ENCODE data around the gene SLC25A40.
"Not testable (repeated sequence)": the region's sequence is repeated elsewhere in the genome, so short reads cannot be mapped to it uniquely, and the experiment has no call there.

SLC25A40 gene
- 21.1 to 22.2 reads per million in 2 donors for total RNA-seq

GRCh38 chr7:87876040-87876868, at the start of gene SLC25A40, which contains the start of gene DBF4:
SLC25A40 (minus strand) TSS chr7:87876360; CDS start chr7:87858727, 17,633 bp downstream.
DBF4 (plus strand) TSS chr7:87876493; CDS start chr7:87876733, 240 bp downstream.
- DNase-seq = peak; percentile 92

- not testable (repeated sequence) for DNase-seq
Measured at GRCh38 chr7:87922759-87923395, 46.7 kb upstream of the SLC25A40 start.

DNA sequence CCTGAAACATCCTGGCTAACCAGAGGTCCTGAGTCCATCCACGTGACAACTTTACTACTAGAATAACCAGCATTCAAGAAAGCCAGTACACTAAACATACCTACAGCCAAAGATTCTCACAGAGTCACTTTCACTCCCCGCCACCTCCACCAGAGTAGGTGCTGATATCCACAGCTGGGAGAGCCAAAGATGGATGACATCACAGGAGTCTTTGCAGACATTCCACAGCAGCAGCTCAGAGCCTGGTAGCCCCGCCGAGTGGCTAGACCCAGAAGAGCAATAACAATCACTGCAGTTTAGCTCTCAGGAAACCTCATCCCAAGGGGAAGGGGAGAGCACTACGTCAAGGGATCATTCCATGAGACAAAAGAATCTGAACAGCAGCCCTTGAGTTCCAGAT, 44.4 kb upstream of the SLC25A40 start:
- no peak for DNase-seq

GRCh38 chr7:87919875-87920274, 43.7 kb upstream of the SLC25A40 start:
- DNase-seq = no peak

DNA sequence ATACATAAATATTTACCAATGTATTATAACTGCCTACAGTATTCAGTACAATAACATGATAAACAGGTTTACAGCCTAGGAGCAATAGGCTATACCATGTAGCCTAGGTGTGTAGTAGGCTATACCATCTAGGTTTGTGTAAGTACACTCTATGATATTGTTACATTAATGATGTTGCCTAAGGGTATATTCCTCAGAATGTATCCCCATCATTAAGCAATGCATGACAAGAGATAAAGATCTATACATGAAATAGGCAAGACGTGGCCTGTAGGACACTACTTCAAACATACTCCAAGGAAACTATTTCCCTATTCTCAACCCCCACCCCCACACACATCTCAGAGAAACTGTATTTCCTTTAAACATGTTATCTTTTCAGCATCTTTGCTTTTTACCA, 42.6 kb upstream of the SLC25A40 start:
- no peak for DNase-seq

DNA sequence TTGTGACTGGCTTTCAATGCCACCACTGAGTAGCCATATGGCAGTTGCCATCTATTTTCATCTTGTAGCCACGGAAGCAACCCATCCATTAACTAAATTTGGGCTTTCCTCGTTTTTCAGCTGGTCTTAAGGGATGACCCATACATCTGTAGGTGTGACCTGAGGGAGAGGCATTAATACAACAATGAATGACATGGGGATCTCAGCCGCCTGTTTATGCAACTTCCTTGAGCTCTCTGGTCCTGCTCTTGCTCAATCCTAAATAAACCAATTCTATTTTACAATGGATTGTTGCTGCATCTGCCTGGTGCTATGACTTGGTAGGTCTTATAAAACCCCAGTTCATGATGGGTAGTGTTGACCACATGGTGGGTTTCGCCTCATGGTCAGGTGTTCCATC, 36.0 kb upstream of the SLC25A40 start:
- DNase-seq = no peak

DNA sequence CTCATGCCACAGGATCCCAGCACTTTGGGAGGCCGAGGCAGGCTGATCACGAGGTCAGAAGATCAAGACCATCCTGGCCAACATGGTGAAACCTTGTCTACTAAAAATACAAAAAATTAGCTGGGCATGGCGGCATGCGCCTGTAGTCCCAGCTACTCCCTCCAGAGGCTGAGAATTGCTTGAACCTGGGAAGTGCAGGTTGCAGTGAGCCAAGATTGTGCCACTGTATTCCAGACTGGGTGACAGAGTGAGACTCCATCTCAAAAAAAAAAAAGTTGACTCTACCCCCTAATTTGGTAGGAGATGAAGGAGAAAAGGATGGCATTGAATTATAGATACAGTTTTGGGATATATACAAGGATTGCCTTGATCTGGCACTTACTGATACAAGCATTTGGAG, 32.7 kb upstream of the SLC25A40 start:
- not testable (repeated sequence) for DNase-seq

- DNase-seq = not testable (repeated sequence)
Measured at GRCh38 chr7:87907136-87907906, 31.2 kb upstream of the SLC25A40 start.

DNA sequence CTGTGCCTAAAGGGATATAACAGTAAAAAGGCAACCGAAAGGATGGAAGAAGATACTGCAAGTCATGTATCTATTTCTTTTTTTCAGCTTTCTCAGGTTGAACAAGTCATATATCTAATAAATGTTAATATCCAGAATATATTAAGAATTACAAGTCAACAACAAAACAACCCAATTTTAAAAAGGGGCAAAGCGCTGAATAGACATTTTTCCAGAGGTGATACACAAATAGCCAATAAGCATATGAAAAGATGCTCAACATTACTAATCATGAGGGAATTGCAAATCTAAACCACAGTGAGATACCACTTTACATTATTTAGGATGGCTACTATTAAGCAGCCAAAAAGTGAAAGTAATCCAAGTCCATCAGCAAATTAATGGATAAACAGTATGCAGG, 23.1 kb upstream of the SLC25A40 start:
- no peak for DNase-seq

- no peak for DNase-seq
Measured at GRCh38 chr7:87895363-87895762, 19.2 kb upstream of the SLC25A40 start.

- no peak for DNase-seq
Measured at GRCh38 chr7:87886875-87887274, 10.7 kb upstream of the SLC25A40 start.

DNA sequence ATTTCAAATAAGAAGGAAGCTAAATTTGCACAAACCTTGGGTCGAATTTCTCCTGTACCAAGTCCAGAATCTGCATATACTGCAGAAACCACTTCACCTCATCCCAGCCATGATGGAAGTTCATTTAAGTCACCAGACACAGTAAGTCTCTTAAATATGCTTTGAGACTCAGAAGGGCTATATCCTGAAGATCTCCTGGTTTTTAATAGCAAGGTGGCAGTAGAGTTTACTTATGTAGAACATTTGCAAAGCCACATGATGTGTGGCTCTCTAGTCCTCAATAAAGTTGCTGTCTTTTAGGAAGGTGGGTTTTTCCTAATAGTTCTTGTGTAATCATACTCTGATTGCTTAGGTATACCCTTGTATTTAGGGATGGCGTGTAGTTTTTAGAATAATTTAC, 8.9 kb upstream of the SLC25A40 start:
- DNase-seq = no peak

DNA sequence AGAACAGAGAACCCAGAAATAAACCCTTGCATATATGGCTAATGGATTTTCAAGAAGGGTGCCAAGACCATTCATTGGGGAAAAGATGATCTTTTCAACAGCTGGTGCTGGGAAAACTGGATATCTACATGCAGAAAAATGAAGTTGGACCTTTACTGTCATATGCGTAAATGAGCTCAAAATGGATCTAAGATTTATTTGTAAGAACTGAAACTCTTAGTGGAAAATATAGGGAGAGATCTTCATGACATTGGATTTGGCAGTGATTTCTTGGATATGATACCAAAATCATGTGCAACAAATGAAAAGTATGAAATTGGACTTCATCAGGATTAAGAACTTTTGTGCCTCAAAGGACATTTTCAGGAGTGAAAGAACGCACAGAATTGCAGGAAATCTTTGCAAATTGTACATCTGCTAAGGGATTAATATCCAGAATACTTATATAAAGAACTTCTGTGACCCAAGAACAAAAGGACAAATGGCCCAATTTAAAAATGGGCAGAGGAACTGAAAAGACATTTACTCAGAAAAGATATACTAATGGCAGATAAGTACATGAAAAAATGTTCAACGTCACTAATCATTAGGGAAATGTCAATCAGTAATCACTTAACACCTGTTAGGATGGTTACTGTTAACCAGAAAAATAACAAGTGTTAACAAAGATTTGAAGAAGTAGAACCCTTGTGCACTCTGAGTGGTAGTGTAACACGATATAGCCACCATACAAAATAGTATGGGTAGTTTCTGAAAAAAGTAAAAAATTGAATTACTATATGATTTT, 6.2 kb upstream of the SLC25A40 start:
- no peak for DNase-seq

- DNase-seq = no peak
Measured at GRCh38 chr7:87878208-87878735, 2.1 kb upstream of the SLC25A40 start.

DNA sequence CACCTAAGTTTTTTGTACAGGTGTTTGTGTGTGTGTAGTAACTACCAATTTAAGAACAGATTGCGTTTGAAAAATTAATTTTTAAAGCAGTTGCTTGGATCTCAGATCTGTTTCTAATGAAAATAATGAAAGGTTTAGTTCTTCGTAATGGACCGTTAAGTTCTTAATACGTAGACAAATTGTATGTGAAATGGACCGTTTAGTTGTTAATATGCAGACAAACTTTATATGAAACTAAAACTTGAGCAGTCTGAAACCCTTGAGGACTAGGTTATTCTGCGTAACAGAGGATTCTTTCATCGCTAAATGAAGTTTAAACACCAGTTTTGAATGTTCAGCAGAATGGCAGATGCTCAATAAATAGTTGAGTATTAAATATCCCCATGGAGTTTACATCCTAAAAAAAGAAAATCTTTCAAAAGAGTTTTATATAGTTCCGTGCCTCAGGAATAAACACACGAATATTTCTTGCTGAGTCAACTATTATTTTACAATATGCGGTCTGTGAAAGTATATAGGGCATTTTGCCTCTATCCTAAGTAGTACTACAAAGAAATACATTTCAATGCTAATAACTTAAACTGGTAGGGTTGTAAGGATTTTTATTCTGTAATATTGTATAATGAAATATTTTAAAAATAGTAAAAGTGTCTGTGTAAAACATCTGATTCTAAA, 1.3 kb upstream of the SLC25A40 start:
- no peak for DNase-seq

- DNase-seq = no peak
Measured at GRCh38 chr7:87876869-87877234, 692 bp upstream of the SLC25A40 start.

GRCh38 chr7:87875151-87876039, 765 bp downstream of the SLC25A40 start:
- peak; percentile 20 for DNase-seq

DNA sequence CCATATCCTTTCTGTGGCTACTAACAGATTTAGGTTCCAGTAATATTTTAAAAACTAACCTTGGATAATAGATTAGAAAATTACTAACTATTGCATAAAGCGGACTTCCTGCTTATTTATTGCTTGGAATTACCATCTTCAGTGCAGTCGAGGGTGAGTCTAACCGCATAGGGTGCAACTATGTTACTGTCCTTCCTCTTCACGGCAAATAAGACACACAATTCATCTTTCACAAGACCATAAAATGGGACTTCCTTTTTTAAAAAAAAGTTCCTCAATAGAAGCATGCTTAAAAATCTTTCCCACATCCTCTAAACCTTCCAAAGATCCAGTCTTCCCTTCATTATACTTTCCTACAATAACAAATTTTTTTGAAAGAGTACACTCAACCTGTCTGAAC, 2.1 kb downstream of the SLC25A40 start:
- no peak for DNase-seq

GRCh38 chr7:87873328-87873727, 2.8 kb downstream of the SLC25A40 start:
- not testable (repeated sequence) for DNase-seq

DNA sequence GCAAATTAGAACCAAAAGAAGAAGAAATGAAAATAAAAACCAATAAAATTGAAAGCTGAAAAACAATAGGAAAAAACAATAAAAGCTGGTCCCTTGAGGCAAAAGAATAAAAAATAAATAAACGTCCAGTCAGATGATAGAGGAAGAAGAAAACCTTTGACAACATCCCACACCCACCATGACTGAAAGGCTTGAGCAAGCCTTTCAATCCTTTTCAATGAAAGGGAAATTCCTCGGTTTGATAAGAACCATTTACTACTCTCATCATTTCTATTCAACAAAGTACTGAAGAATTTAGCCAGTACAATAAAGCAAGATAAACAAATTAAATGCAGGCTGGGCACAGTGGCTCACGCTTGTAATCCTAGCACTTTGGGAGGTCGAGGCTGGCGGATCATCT, 3.8 kb downstream of the SLC25A40 start:
- DNase-seq = no peak

GRCh38 chr7:87870471-87870870, 5.7 kb downstream of the SLC25A40 start:
- no peak for DNase-seq

Data from activated gamma-delta T cell (primary cell).